NCI-H524 (cell line): ENCODE results near the gene ILF2.
A peak's percentile ranks its signal among the peaks of the same experiment; 100 is the strongest.
"Not testable (repeated sequence)": the region's sequence is repeated elsewhere in the genome, so short reads cannot be mapped to it uniquely, and the experiment has no call there.

Source experiments
- DNase-seq, 2 experiments: peaks; one replicate each; lab custom pipeline; 2025; lab: John Stamatoyannopoulos, UW

ILF2 gene

GRCh38 chr1:153679337-153680119 lies 8.7 kb upstream of the ILF2 start:
- DNase-seq, result peak in 1 of 2 experiments; percentile 21

GRCh38 chr1:153678519-153679336 lies 7.9 kb upstream of the ILF2 start, which contains the start of gene NPR1:
NPR1 (plus strand) TSS chr1:153678688; CDS start chr1:153679109, 421 bp downstream.
- DNase-seq, result peak; percentile 13 to 21

- DNase-seq, result peak in 1 of 2 experiments; percentile 46
These were observed 7.1 kb upstream of the ILF2 start for GRCh38 chr1:153677718-153678518.

- DNase-seq, result no peak
These were observed 2.7 kb upstream of the ILF2 start for GRCh38 chr1:153673511-153673910.

GRCh38 chr1:153671628-153672353 lies 998 bp upstream of the ILF2 start:
- peak in 1 of 2 experiments; percentile 39 for DNase-seq

GRCh38 chr1:153670257-153670858 lies 435 bp downstream of the ILF2 start:
- no peak for DNase-seq

DNA sequence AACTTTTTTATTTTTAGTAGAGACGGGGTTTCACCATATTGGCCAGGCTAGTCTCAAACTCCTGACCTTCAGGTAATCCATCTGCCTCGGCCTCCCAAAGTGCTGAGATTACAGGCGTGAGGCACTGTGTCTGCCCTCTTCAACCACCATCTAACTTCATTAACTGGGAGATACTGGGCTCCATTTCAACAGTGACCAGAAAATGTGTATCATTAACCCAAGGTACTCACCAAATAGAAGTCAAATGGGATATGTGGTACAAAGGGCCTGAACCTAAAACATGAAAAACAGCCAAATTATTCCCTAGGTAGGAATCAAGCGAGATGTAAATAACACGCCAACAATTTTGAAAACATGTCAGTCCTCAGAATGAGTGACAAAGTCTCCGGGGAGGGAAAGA lies 1.2 kb downstream of the ILF2 start:
- no peak for DNase-seq

DNA sequence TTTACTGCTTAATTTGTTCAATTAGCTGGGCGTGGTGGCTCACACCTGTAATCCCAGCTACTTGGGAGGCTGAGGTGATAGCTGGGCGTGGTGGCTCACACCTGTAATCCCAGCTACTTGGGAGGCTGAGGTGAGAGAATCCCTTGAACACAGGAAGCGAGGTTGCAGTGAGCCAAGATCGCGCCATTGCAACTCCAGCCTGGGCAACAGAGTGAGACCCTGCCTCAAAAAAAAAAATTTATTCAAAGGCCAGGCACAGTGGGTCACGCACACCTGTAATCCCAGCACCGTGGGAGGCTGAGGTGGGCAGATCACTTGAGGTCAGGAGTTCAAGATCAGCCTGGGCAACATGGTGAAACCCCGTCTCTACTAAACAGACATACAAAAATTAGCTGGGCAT lies 2.1 kb downstream of the ILF2 start:
- not testable (repeated sequence) for DNase-seq

DNA sequence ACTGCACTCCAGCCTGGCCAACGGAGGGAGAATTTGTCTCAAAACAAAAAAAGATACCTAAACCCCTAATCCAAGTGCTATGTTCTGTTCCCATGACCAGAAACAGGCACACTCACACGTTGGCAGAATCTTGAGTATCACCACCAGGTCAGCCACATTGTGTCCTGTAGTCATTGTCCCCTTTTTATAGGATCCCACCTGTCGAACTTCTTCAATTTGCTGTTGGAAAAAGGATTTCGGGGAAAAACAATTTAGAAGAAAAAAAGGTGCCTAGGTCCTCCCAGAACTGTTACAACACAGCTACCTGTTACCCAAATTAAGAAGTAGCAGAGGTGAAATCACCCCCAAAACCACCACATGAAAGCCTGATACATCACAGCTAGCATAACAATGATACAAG lies 3.4 kb downstream of the ILF2 start:
- DNase-seq, result no peak

DNA sequence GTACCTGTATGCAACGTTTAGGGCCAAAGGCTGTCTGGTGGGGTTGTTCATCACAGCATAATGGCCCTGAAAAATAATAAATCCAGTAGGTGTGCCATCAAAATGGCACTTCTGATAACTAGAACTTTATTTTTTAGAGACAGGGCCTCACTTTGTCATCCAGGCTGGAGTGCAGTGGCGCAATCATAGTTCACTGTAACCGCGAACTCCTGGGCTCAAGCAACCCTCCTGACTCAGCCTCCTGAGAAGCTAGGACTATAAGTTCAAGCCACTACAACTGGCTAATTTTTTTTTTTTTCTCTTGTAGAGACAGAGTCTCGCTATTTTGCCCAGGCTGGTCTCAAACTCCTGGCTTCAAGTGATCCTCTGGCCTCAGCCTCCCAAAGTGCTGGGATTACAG lies 7.6 kb downstream of the ILF2 start:
- DNase-seq, result no peak

DNA sequence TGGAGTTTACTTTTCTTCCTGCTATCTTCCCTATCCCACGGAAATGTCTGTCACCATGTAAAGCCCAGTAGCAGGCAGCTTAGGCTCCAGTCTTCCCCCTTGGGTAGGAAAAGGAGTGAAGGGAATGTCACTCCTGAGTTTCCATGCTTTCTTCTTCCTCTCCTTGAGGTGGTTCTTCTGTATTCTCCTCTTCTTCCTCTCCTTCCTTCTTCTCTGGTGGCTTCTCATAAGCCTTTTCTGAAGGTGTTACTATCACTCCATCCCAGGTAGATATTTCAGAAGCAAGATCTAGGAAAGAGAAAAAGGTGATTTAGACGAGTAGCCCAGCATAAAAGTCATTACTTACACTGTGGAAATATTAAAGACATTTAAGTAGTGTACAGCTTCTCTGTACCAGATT lies 8.5 kb downstream of the ILF2 start:
- no peak for DNase-seq

- DNase-seq, result peak in 1 of 2 experiments; percentile 12
These were observed 9.6 kb downstream of the ILF2 start for GRCh38 chr1:153661111-153661708.

GRCh38 chr1:153659656-153660055 lies 11.1 kb downstream of the ILF2 start:
- no peak for DNase-seq

DNA sequence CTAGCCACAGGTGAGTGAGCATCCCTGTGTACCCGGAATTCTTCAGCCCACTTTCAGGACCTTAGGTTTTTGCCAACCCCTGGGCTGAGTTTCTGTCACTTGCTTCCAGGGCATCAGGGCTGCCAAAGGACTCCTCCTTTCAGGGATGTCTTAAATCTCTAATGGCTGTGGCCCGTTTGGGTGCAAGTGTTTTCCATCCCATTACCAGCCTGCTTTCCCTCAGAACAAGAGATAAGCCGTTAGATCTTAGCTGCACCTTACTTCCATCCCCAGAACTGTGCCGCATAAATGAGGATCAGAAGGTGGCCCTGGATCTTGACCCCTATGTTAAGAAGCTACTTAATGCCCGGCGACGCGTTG lies 11.6 kb downstream of the ILF2 start:
- no peak for DNase-seq

DNA sequence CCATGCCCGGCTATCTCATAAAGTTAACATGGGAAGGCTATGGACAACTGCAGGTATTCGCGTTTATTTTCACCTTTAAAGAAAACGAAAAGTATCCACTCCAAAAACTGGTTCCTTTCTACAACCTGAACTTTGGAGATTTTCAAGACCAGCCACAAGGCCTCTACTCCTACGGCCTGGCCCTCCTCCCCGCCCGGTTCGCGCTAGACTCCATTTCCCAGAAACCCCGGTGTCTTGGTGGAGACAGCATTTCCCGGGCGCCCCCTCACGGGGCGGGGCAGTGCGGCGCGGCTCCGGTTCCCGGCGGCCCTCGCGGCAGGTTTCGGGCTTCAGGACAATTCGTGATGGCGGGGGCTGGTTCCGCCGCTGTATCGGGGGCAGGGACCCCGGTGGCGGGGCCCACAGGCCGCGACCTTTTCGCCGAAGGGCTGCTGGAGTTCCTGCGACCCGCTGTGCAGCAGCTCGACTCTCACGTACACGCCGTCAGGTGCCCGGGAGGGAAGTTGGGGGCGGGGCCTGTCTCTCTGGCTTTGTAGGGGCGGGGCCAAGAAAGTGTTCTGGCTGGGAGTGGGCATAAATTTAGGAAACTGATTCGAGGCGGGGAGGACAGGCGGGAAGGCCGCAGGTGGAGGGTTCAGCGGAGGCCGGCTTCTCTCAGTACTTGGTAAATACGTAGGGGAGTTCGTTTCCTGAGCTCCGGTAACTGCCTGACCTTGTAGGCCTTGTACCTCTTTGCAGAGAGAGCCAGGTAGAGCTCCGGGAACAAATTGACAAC lies 12.2 kb downstream of the ILF2 start, which contains the start of gene SNAPIN:
TSS of gene SNAPIN (plus strand) at position 304 of the 775 bp plus-strand sequence. CDS start at position 345, 41 bp downstream.
- peak; percentile 75 to 82 for DNase-seq

GRCh38 chr1:153655333-153655732 lies 15.5 kb downstream of the ILF2 start:
- DNase-seq, result no peak

- DNase-seq, result no peak
These were observed 17.8 kb downstream of the ILF2 start for GRCh38 chr1:153652805-153653500.

GRCh38 chr1:153651771-153652170 lies 19.0 kb downstream of the ILF2 start:
- DNase-seq, result no peak

- no peak for DNase-seq
These were observed 20.9 kb downstream of the ILF2 start for GRCh38 chr1:153649863-153650235.
